Naive B cell (primary cell): ENCODE results near the gene KMT2C. TPM values are rescaled to one million over a fixed set of nuclear protein-coding genes. Genes with fewer than 3 reads are reported as not detected.
"Not testable (repeated sequence)": the region's sequence is repeated elsewhere in the genome, so short reads cannot be mapped to it uniquely, and the experiment has no call there.

Experiments
- ATAC-seq, 2 donors: fragments of 150-1000 bp; cut with Tn5 transposase; 2 replicates each; pipeline ENCODE4 v1.10.0; 2021; ENCODE audit warnings: low read depth in 2 of 2, mild to moderate bottlenecking in 2 of 2, moderate library complexity in 2 of 2
- DNase-seq: peaks from one replicate; pipeline ENCODE4 v3.0.0; 2022
- H3K27ac Mint-ChIP-seq, 6 donors: one replicate each; pipeline ENCODE4 v1.8.0; 2020 to 2022; ENCODE audit warnings: mild to moderate bottlenecking in 6 of 6, mixed read lengths in 6 of 6, moderate library complexity in 5 of 6, inconsistent platforms in 2 of 6
- H3K27me3 Mint-ChIP-seq, 3 donors: one replicate each; pipeline ENCODE4 v1.8.0; 2021 to 2022; ENCODE audit warnings: mixed read lengths in 3 of 3, mild to moderate bottlenecking in 1 of 3
- H3K36me3 Mint-ChIP-seq, 2 donors: one replicate each; pipeline ENCODE4 v1.8.0; 2020 to 2022; ENCODE audit warnings: mixed read lengths in 2 of 2, inconsistent platforms in 1 of 2, mild to moderate bottlenecking in 1 of 2
- H3K4me1 Mint-ChIP-seq, 3 donors: one replicate each; pipeline ENCODE4 v1.8.0; 2020 to 2022; ENCODE audit warnings: mixed read lengths in 3 of 3, inconsistent platforms in 1 of 3, mild to moderate bottlenecking in 1 of 3, moderate library complexity in 1 of 3
- H3K4me3 Mint-ChIP-seq, 8 donors: one replicate each; pipeline ENCODE4 v1.8.0; 2020 to 2022; ENCODE audit warnings: mild to moderate bottlenecking in 8 of 8, mixed read lengths in 8 of 8, moderate library complexity in 8 of 8, inconsistent platforms in 2 of 8
- H3K9me3 Mint-ChIP-seq, 7 donors: one replicate each; pipeline ENCODE4 v1.8.0; 2020 to 2022; ENCODE audit warnings: mixed read lengths in 7 of 7, mild to moderate bottlenecking in 5 of 7, inconsistent platforms in 2 of 7, moderate library complexity in 1 of 7
- polyA plus RNA-seq, 6 donors: library from polyadenylated mRNA; unstranded; fragments of 300-500 nt; fragmentation: Illumina TruSeq; gene quantifications; one replicate each; pipeline ENCODE4 v1.2.3, GENCODE V29; 2021; ENCODE audit warnings: low read depth in 6 of 6

Gene KMT2C
- polyA plus RNA-seq, 6 donors from 2014 or later, result 9.3 to 34.0 (median 16.3) TPM

DNA sequence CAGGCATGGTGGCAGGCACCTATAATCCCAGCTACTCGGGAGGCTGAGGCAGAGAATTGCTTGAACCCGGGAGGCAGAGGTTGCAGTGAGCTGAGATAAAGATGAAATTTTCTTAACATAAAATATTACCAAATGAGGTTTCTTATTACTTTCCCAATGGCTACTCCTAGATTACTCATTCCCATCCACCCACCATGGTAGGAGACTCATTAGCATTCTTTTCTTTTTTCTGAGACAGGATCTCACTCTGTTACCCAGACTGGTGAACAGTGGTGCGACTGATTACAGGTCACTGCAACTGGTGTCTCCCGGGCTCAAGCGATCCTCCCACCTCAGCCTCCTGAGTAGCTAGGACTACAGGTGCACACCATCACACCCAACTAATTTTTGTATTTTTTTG, 82.5 kb downstream of the KMT2C start:
- H3K27ac Mint-ChIP-seq, result not testable (repeated sequence)

DNA sequence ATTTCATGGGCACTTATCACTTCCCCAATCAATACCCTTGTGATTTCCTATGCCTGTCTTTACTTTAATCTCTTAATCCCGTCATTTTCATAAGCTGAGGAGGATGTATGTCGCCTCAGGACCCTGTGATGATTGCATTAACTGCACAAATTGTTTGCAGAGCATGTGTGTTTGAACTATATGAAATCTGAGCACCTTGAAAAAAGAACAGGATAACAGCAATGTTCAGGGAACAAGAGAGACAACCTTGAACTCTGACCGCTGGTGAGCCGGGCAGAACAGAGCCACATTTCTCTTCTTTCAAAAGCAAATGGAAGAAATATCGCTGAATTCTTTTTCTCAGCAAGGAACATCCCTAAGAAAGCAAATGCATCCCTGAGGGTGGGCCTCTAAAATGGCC, 84.1 kb downstream of the KMT2C start:
- H3K4me3 Mint-ChIP-seq, ATAC-seq, DNase-seq, H3K27me3 Mint-ChIP-seq: not testable (repeated sequence)
- H3K9me3 Mint-ChIP-seq, result peaks cover 0 to 32% (median 12%) of the 10 kb centered on the region in 7 donors
- peak overlapping the region in 1 of 6 donors; percentile 21 for H3K27ac Mint-ChIP-seq
- H3K4me1 Mint-ChIP-seq, result peaks cover 21 to 32% (median 23%) of the 10 kb centered on the region in 3 donors
- H3K36me3 Mint-ChIP-seq, result peaks cover 55 to 57% of the 10 kb centered on the region in 2 donors

More for the DNA sequence above, 82.5 kb downstream of the KMT2C start:
- Mint-ChIP-seq H3K36me3 (peaks cover 47 to 50% of the 10 kb centered on the region in 2 donors), H3K4me1 (peaks cover 19 to 32% (median 23%) of the 10 kb centered on the region in 3 donors), H3K9me3 (peaks cover 0 to 22% (median 6%) of the 10 kb centered on the region in 7 donors), H3K4me3 (peak overlapping the region in 2 of 8 donors; percentile 12 to 54)
- DNase-seq, H3K27me3 Mint-ChIP-seq, ATAC-seq: not testable (repeated sequence)

DNA sequence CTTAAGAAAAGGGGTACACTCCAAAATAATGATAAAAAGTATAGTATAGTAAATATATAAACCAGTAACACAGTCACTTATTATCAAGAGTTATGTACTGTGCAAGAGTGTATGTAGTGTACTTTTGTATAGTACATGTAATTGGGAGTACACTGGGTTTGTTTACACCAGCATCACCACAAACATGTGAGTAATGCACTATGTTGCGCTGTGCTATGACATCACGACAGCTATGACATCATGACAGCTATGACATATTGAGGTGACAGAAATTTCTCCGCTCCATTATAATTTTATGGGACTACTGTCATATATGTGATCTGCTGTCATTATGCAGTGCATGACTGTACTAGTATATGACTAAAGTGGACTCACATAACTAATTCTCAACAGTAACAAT, 84.6 kb downstream of the KMT2C start:
- peaks cover 0 to 33% (median 13%) of the 10 kb centered on the region in 7 donors for H3K9me3 Mint-ChIP-seq
- ATAC-seq (no peak), DNase-seq (no peak)
- H3K27me3 Mint-ChIP-seq, result no peaks in the 10 kb centered on the region
- peaks cover 23 to 32% (median 23%) of the 10 kb centered on the region in 3 donors for H3K4me1 Mint-ChIP-seq
- peaks cover 57 to 58% of the 10 kb centered on the region in 2 donors for H3K36me3 Mint-ChIP-seq
- peak overlapping the region in 2 of 6 donors; percentile 21 to 57 for H3K27ac Mint-ChIP-seq
- H3K4me3 Mint-ChIP-seq, result no peak overlapping the region

DNA sequence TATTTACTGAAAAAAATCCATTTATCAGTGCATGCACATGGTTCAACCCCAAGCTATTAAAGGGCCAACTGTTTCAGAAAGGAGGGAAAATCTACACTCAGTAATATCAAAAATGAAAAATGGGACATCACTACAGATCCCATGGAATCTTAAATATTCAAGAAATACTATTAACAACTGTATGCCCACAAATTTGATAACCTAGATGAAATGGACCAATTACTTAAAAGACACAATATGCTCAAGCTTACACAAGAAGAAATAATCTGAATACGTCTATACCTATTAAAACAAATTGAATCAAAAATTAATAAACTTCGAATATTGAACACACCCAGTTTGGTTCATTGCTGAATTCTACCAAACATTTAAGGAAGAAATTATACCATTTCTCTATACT, 87.9 kb downstream of the KMT2C start:
- Mint-ChIP-seq H3K27ac (no peak overlapping the region), H3K4me1 (peaks cover 18 to 27% (median 26%) of the 10 kb centered on the region in 3 donors), H3K4me3 (no peak overlapping the region), H3K36me3 (peaks cover 35 to 41% of the 10 kb centered on the region in 2 donors), H3K9me3 (peaks cover 0 to 33% (median 13%) of the 10 kb centered on the region in 7 donors), H3K27me3 (no peaks in the 10 kb centered on the region)
- ATAC-seq (no peak), DNase-seq (no peak)

DNA sequence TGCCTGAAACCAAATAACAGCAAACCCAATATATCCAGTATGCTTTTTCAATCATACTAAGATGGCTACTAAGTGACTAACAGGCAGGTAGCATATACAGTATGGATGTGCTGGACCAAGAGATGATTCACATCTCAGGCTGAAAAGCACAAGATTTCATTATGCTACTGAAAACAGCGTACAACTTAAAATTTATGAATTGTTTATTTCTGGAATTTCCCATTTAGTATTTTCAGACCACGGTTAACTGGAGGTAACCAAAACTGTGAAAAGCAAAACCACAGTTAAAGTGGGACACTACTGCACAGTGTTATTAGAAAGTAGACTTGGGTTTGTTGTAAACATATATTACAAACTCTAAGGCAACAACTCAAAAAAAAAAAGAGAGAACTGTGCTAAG, 91.5 kb downstream of the KMT2C start:
- DNase-seq (no peak), ATAC-seq (no peak)
- no peaks in the 10 kb centered on the region for H3K27me3 Mint-ChIP-seq
- H3K4me3 Mint-ChIP-seq, result no peak overlapping the region
- H3K9me3 Mint-ChIP-seq, result peaks cover 0 to 20% (median 8%) of the 10 kb centered on the region in 7 donors
- H3K27ac Mint-ChIP-seq, result peak overlapping the region in 1 of 6 donors; percentile 49
- H3K4me1 Mint-ChIP-seq, result peaks cover 26 to 48% (median 42%) of the 10 kb centered on the region in 3 donors
- H3K36me3 Mint-ChIP-seq, result peaks cover 16 to 19% of the 10 kb centered on the region in 2 donors

DNA sequence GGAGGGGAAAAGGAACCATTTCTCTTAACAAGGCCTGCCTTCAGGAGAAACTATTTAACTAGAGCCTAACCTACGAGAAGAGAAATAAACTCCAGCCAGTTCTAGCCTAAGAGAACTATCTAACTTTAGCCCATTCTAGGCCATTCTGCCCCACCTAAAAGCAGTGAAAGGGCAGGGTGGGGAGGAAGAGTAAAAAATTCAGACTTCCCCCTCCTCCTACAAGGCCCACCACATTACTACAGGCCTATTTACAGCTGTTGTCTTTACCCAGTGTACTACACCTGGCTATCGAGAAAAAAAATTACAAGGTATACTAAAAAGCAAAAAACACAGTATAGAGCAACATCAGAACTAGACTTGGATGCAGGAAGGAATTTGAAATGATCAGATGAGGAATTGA, 93.0 kb downstream of the KMT2C start:
- H3K27me3 Mint-ChIP-seq, result no peaks in the 10 kb centered on the region
- DNase-seq (no peak), ATAC-seq (peak in 1 of 2 donors; percentile 39)
- H3K4me3 Mint-ChIP-seq, result no peak overlapping the region
- peaks cover 6 to 8% of the 10 kb centered on the region in 2 donors for H3K36me3 Mint-ChIP-seq
- peaks cover 29 to 57% (median 42%) of the 10 kb centered on the region in 3 donors for H3K4me1 Mint-ChIP-seq
- peaks cover 0 to 10% (median 2%) of the 10 kb centered on the region in 7 donors for H3K9me3 Mint-ChIP-seq
- H3K27ac Mint-ChIP-seq, result peak overlapping the region in 5 of 6 donors; percentile 11 to 67 (median 34)

DNA sequence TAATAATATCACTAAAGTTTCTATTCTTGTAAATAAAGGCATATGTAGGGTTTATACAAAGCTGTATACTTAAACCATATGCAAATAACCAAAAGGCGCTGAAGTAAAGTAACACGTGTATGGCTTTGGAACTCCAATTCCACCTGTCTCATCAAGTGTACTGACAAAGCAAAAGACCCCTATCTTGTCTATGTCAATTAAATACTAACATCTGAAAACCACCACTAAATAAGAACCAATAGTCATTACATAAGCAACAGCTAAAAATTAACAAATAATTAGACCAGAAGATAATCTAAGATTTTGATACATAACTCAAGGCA, 93.9 kb downstream of the KMT2C start:
- no peak for ATAC-seq
- Mint-ChIP-seq H3K27me3 (no peaks in the 10 kb centered on the region), H3K27ac (peak overlapping the region in 1 of 6 donors; percentile 2), H3K4me1 (peaks cover 35 to 66% (median 49%) of the 10 kb centered on the region in 3 donors), H3K9me3 (peaks cover 0 to 2% (median 0%) of the 10 kb centered on the region in 7 donors), H3K36me3 (peaks cover 0 to 4% of the 10 kb centered on the region in 2 donors), H3K4me3 (no peak overlapping the region)
- DNase-seq, result no peak

DNA sequence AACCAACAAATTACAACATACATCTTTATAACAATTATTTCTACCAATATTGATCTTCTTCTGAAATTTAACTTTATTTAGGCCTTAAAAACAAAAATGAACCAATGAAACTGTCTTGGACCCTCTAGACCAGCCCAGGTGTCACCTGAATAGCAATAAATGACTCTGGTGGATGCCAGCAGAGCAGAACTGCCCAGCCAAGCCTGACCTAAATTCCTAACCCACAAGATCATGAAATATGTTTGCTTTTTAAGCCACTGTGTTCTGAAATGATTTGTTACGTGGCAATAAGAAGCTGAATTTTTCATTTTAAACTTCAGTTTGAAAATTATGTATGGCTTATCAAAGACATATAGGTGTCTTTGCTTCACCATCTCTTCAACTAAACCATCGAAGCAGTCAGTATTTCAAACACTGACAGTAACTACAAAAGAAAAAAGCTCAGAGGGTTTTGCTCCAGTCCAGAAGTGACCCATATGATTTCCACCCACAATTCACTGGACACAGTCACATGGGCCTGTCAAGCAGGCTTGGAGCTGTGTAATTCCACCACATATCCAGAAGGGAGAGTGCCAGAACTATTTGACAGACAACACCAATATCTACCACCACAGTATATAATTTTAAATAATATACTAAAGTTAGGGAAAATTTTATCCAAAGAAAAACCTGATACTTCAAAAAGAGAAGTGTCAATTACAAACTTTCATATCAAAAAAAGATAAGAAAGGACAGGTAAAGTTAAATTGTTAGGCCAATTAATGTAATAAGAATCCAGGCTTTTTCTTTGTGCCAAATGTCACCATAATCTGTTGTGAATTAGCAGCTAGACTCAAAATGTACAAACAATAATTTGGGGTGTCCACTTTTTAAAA, 94.5 kb downstream of the KMT2C start:
- H3K4me1 Mint-ChIP-seq, result peaks cover 40 to 67% (median 55%) of the 10 kb centered on the region in 3 donors

DNA sequence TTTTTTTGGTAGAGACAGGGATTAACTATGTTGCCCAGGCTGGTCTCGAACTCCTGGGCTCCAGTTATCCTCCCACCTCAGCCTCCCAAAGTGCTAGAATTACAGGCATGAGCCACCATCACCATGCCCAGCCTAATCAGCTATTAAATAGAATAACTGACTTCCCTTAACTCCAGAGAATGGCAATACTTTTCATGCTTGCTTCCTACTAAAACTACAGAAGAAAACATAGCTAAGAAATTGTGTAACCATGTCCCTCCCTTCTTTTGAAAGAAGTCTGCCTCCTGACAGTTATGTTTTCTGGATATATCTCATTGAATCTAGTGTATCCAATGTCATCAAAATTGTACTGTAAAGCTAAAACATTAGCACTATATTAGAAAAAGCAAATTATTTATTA, 95.6 kb downstream of the KMT2C start:
- peaks cover 51 to 77% (median 66%) of the 10 kb centered on the region in 3 donors for H3K4me1 Mint-ChIP-seq
- H3K9me3 Mint-ChIP-seq, result no peaks in the 10 kb centered on the region
- peak overlapping the region in 2 of 6 donors; percentile 69 to 74 for H3K27ac Mint-ChIP-seq
- DNase-seq (no peak), ATAC-seq (no peak)
- H3K4me3 Mint-ChIP-seq, result no peak overlapping the region
- H3K27me3 Mint-ChIP-seq, result no peaks in the 10 kb centered on the region
- H3K36me3 Mint-ChIP-seq, result no peaks in the 10 kb centered on the region

More for the DNA sequence above, 94.5 kb downstream of the KMT2C start:
- Mint-ChIP-seq H3K27ac (peak overlapping the region in 3 of 6 donors; percentile 52 to 73 (median 67)), H3K27me3 (no peaks in the 10 kb centered on the region), H3K4me3 (peak overlapping the region in 6 of 8 donors; percentile 22 to 82 (median 44)), H3K36me3 (no peaks in the 10 kb centered on the region), H3K9me3 (no peaks in the 10 kb centered on the region)
- ATAC-seq (peak; percentile 72 to 76), DNase-seq (no peak)

DNA sequence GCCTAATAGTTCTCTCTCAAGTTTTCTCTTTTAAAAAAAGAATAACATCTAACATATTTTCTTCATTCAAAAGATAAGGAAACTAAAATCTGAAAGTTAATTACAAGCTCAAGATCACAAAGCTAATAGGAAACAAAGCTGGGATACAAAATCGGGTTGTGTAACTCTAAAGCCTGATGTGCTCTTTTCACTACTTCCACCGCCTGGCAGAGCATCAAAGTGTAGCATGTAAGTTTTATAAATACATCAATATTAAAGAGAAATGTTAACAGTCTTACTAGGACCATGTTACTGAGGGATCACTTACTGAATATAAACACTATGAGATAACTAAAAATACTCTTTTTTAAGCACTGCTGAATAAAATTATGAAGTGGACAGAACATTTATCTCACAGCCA, 97.2 kb downstream of the KMT2C start:
- H3K36me3 Mint-ChIP-seq, result no peaks in the 10 kb centered on the region
- H3K4me3 Mint-ChIP-seq, result no peak overlapping the region
- peak overlapping the region in 1 of 6 donors; percentile 10 for H3K27ac Mint-ChIP-seq

DNA sequence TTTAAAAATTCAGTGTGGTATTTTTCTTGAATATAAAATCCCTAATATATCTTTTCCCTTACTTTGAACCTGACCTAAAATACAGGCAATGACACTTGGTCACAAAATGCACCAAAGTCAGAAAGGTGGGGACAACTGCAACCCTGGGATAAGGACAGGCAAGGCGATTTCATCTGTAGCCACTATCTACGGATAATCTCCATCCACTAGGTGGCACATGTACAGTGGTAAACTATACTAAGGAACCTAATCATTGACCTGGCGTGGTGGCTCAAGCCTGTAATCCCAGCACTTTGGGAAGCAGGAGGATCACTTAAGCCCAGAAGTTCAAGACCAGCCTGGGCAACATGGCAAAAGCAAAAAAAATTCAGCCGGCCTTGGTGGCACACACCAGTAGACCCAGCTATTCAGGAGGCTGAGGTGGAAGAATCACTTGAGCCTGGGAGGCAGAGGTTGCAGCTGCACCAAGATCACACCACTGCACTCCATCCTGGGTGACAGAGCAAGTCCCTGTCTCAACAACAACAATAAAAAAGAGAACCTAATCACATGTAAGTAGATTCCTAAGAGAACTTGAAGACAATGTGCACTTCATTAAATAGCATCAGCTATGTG, 98.9 kb downstream of the KMT2C start:
- peak; percentile 28 for DNase-seq
- Mint-ChIP-seq H3K4me1 (peaks cover 55 to 81% (median 56%) of the 10 kb centered on the region in 3 donors), H3K27ac (peak overlapping the region in 4 of 6 donors; percentile 4 to 70 (median 39))

More for the DNA sequence above, 97.2 kb downstream of the KMT2C start:
- peaks cover 48 to 78% (median 62%) of the 10 kb centered on the region in 3 donors for H3K4me1 Mint-ChIP-seq
- H3K9me3 Mint-ChIP-seq, result no peaks in the 10 kb centered on the region
- ATAC-seq (no peak), DNase-seq (no peak)
- H3K27me3 Mint-ChIP-seq, result no peaks in the 10 kb centered on the region

DNA sequence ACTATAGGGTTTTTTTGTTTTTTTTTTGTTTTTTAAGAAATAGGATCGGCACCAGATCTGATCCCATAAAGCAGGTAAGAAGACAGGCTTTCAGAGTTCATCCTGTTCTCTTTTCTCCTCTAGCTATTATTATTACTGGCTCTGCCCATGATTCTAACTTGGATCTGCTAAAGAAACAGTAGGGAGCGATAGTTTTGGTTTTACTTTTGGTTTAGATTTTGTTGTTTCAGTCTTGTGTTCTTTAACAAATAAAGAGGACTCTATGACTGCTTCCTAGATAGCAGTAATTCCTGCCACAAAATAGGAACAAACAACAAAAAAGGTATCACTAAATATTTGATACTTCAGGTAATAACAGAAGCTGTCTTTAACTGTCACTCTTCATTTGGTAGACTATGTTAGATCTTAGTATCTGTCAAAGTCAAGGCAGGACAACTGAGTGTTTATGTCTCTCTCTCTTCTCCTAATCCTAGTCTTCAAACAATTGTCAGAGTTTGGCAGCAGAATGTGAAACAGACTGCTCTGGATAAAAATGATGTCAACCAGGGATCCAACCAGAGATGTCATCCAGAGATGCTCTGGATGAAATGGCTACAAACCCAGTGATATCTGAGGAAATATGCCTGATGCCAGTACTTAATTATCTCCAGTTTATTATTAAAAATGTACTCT, 99.8 kb downstream of the KMT2C start:
- Mint-ChIP-seq H3K27me3 (no peaks in the 10 kb centered on the region), H3K27ac (peak overlapping the region in 5 of 6 donors; percentile 18 to 47 (median 45)), H3K4me3 (peak overlapping the region in 7 of 8 donors; percentile 1 to 87 (median 64)), H3K9me3 (no peaks in the 10 kb centered on the region), H3K36me3 (no peaks in the 10 kb centered on the region), H3K4me1 (peaks cover 48 to 76% (median 51%) of the 10 kb centered on the region in 3 donors)
- no peak for DNase-seq
- peak; percentile 45 to 59 for ATAC-seq

More for the DNA sequence above, 98.9 kb downstream of the KMT2C start:
- Mint-ChIP-seq H3K4me3 (peak overlapping the region in 7 of 8 donors; percentile 12 to 69 (median 46)), H3K9me3 (no peaks in the 10 kb centered on the region), H3K27me3 (no peaks in the 10 kb centered on the region), H3K36me3 (no peaks in the 10 kb centered on the region)
- peak; percentile 69 to 75 for ATAC-seq

DNA sequence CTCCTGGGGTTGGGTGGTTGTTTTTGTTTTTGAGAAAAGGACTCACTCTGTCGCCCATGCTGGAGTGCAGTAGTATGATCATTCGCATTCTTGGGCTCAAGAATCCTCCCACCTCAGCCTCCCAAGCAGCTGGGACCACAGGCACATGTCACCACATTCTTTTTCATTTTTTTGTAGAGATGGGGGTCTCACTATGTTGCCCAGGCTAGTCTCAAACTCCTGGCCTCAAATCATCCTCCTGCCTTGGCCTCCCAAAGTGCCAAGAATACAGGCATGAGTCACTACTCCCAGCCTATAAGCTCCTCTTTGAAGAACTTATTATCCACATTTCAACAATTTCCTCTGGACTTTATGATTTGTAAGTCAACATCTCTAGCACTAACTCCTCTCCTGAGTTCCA, 102.7 kb downstream of the KMT2C start:
- Mint-ChIP-seq H3K4me3 (peak overlapping the region in 1 of 8 donors; percentile 5), H3K9me3 (no peaks in the 10 kb centered on the region), H3K27ac (peak overlapping the region in 4 of 6 donors; percentile 7 to 74 (median 54)), H3K36me3 (peaks cover 17 to 24% of the 10 kb centered on the region in 2 donors), H3K27me3 (no peaks in the 10 kb centered on the region), H3K4me1 (peaks cover 40 to 66% (median 59%) of the 10 kb centered on the region in 3 donors)
- DNase-seq (no peak), ATAC-seq (no peak)
